Measurements from ENCODE around the gene FIG4. TPM values are rescaled to one million over a fixed set of nuclear protein-coding genes. Genes with fewer than 3 reads are reported as not detected.

FIG4 gene
- polyA plus RNA-seq, 1 donor from 2014 or later = 35.4 TPM

DNA sequence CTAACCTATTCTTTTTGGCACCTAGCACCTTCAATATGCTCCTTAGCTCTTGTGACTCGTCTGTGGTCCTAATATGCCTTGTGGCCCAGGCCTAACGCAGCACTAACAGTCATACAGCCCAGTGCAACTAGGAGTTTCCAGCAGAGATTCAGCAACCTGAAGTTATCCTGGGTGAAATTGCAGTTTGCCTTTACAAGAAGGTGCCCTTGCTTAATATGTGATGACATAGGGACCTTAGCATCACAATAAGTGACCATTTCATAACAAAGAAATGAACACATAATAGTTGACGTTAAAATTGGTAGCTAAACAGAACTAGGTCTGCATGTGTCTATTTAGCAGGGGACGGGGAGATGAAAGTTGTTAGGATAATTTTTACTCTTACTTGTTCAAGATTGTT is 10.1 kb downstream of the FIG4 start:
- no peaks in the 10 kb centered on the region for H3F3A ChIP-seq (ENCODE audit: insufficient read depth, low read length, poor library complexity, severe bottlenecking)
- no peak overlapping the region for H3K4me3 ChIP-seq (ENCODE audit: low read length)
- no peak overlapping the region for H2AFZ ChIP-seq (ENCODE audit: low read depth, low read length)
- H3K79me2 ChIP-seq (replicated peaks; ENCODE audit: insufficient read depth, low read length) = no peaks in the 10 kb centered on the region
- peaks cover 2% of the 10 kb centered on the region for H3K36me3 ChIP-seq (ENCODE audit: insufficient read depth, low read length)
- no peaks in the 10 kb centered on the region for H3K9me3 ChIP-seq (ENCODE audit: low read length)
- no peak overlapping the region for H3K9ac ChIP-seq (ENCODE audit: low read length)
- no peaks in the 10 kb centered on the region for H3K9me2 ChIP-seq (ENCODE audit: insufficient read depth, low read length)
- no peaks in the 10 kb centered on the region for H4K20me1 ChIP-seq (ENCODE audit: insufficient read depth)
- no peak for TF ChIP-seq CTCF (IDR thresholded peaks at IDR 0.05; ENCODE audit: poor library complexity, severe bottlenecking)
- no peak for TF ChIP-seq POLR2AphosphoS5 (IDR thresholded peaks at IDR 0.05)
- no peak for TF ChIP-seq EP300 (conservative IDR thresholded peaks at IDR 0.05; ENCODE audit: poor library complexity, severe bottlenecking)
- no peak for TF ChIP-seq SMC3 (conservative IDR thresholded peaks at IDR 0.05; ENCODE audit: poor library complexity)
- TF ChIP-seq TAF1 (IDR thresholded peaks at IDR 0.05; ENCODE audit: low read depth) = no peak
- TF ChIP-seq EZH2 (IDR thresholded peaks at IDR 0.05; ENCODE audit: borderline replicate concordance, insufficient read depth, low read length, poor library complexity, severe bottlenecking) = no peak
- TF ChIP-seq RAD21 (conservative IDR thresholded peaks at IDR 0.05) = no peak
- no peaks in the 10 kb centered on the region for H3K27me3 ChIP-seq (ENCODE audit: insufficient read depth, low read depth, low read length)
- no peak overlapping the region for H3K27ac ChIP-seq (ENCODE audit: low read length)
- H3K4me2 ChIP-seq (ENCODE audit: low read length) = no peak overlapping the region

GRCh38 chr6:109701774-109702173 is 10.7 kb downstream of the FIG4 start:
- Histone ChIP-seq H3K79me2 (replicated peaks; ENCODE audit: insufficient read depth, low read length) (no peaks in the 10 kb centered on the region), H2AFZ (ENCODE audit: low read depth, low read length) (no peak overlapping the region), H4K20me1 (ENCODE audit: insufficient read depth) (no peaks in the 10 kb centered on the region), H3F3A (ENCODE audit: insufficient read depth, low read length, poor library complexity, severe bottlenecking) (no peaks in the 10 kb centered on the region), H3K27ac (ENCODE audit: low read length) (no peak overlapping the region), H3K4me2 (ENCODE audit: low read length) (no peak overlapping the region), H3K27me3 (ENCODE audit: insufficient read depth, low read depth, low read length) (no peaks in the 10 kb centered on the region), H3K36me3 (ENCODE audit: insufficient read depth, low read length) (no peaks in the 10 kb centered on the region), H3K9me2 (ENCODE audit: insufficient read depth, low read length) (no peaks in the 10 kb centered on the region), H3K9me3 (ENCODE audit: low read length) (no peaks in the 10 kb centered on the region), H3K9ac (ENCODE audit: low read length) (no peak overlapping the region), H3K4me3 (ENCODE audit: low read length) (no peak overlapping the region)
- no peak for TF ChIP-seq EZH2 (IDR thresholded peaks at IDR 0.05; ENCODE audit: borderline replicate concordance, insufficient read depth, low read length, poor library complexity, severe bottlenecking)
- no peak for TF ChIP-seq POLR2AphosphoS5 (IDR thresholded peaks at IDR 0.05)
- no peak for TF ChIP-seq SMC3 (conservative IDR thresholded peaks at IDR 0.05; ENCODE audit: poor library complexity)
- TF ChIP-seq, protein P1, sequence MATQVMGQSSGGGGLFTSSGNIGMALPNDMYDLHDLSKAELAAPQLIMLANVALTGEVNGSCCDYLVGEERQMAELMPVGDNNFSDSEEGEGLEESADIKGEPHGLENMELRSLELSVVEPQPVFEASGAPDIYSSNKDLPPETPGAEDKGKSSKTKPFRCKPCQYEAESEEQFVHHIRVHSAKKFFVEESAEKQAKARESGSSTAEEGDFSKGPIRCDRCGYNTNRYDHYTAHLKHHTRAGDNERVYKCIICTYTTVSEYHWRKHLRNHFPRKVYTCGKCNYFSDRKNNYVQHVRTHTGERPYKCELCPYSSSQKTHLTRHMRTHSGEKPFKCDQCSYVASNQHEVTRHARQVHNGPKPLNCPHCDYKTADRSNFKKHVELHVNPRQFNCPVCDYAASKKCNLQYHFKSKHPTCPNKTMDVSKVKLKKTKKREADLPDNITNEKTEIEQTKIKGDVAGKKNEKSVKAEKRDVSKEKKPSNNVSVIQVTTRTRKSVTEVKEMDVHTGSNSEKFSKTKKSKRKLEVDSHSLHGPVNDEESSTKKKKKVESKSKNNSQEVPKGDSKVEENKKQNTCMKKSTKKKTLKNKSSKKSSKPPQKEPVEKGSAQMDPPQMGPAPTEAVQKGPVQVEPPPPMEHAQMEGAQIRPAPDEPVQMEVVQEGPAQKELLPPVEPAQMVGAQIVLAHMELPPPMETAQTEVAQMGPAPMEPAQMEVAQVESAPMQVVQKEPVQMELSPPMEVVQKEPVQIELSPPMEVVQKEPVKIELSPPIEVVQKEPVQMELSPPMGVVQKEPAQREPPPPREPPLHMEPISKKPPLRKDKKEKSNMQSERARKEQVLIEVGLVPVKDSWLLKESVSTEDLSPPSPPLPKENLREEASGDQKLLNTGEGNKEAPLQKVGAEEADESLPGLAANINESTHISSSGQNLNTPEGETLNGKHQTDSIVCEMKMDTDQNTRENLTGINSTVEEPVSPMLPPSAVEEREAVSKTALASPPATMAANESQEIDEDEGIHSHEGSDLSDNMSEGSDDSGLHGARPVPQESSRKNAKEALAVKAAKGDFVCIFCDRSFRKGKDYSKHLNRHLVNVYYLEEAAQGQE (IDR thresholded peaks at IDR 0.05; ENCODE audit: borderline replicate concordance) = no peak
- no peak for TF ChIP-seq MXI1 (conservative IDR thresholded peaks at IDR 0.05; ENCODE audit: poor library complexity, severe bottlenecking)
- TF ChIP-seq RAD21 (conservative IDR thresholded peaks at IDR 0.05) = no peak
- no peak for TF ChIP-seq CTCF (IDR thresholded peaks at IDR 0.05; ENCODE audit: poor library complexity, severe bottlenecking)
- no peak for TF ChIP-seq TAF1 (IDR thresholded peaks at IDR 0.05; ENCODE audit: low read depth)
- TF ChIP-seq EP300 (conservative IDR thresholded peaks at IDR 0.05; ENCODE audit: poor library complexity, severe bottlenecking) = no peak
